Stomach (tissue), 9 donors: ENCODE measurements around the gene PLEKHA5. TPM values are rescaled to one million over a fixed set of nuclear protein-coding genes. Genes with fewer than 3 reads are reported as not detected.
"Not testable (repeated sequence)": the region's sequence is repeated elsewhere in the genome, so short reads cannot be mapped to it uniquely, and the experiment has no call there.

Source experiments
- DNase-seq, 2 donors: peaks; one replicate each; pipeline versions ENCODE4 v3.0.0 to v3.0.0-alpha.2; 2013 to 2019
- H3K27ac ChIP-seq, 5 donors: fragments of 200-600 bp in 4 of 5; sonication (generic) in 4 of 5; one replicate each; pipeline ENCODE4 v1.5.1; 2013 to 2019; ENCODE audit warnings: mild to moderate bottlenecking in 1 of 5, moderate library complexity in 1 of 5
- H3K27me3 ChIP-seq, 3 donors: fragments of 200-600 bp; sonication (generic); one replicate each; pipeline ENCODE4 v1.5.1; 2017 to 2019; ENCODE audit warnings: mixed run types in 1 of 3
- H3K36me3 ChIP-seq, 4 donors: fragments of 200-600 bp; sonication (generic); 1 replicate in 3 of 4; 2 replicates in 1 of 4; pipeline ENCODE4 v1.5.1; 2016 to 2019
- H3K4me1 ChIP-seq, 4 donors: fragments of 200-600 bp; sonication (generic); one replicate each; pipeline ENCODE4 v1.5.1; 2016 to 2019
- H3K4me3 ChIP-seq, 4 donors: fragments of 200-600 bp; sonication (generic) in 3 of 4; one replicate each; pipeline ENCODE4 v1.5.1; 2016 to 2019; ENCODE audit warnings: mild to moderate bottlenecking in 1 of 4
- H3K9me3 ChIP-seq, 4 donors: fragments of 200-600 bp; sonication (generic); one replicate each; pipeline ENCODE4 v1.5.1; 2016 to 2019
- CTCF ChIP-seq, 7 experiments: fragments of 450-650 bp in 4 of 7; fragments of 200-600 bp in 3 of 7; sonication (generic) in 3 of 7; IDR thresholded peaks; one replicate each; pipeline ENCODE4 v1.5.1; 2016 to 2019; ENCODE audit warnings: antibody characterized with exemption in 7 of 7, control low read depth in 2 of 7, mild to moderate bottlenecking in 1 of 7
- EP300 ChIP-seq: sonication (generic); formaldehyde crosslinking; IDR thresholded peaks from one replicate; pipeline ENCODE4 v1.6.1; 2017; ENCODE audit warnings: antibody characterized with exemption
- POLR2A ChIP-seq, 4 donors: fragments of 450-650 bp; IDR thresholded peaks; one replicate each; pipeline ENCODE4 v1.6.1; 2016; ENCODE audit warnings: antibody characterized with exemption in 4 of 4, control low read depth in 2 of 4, mild to moderate bottlenecking in 1 of 4, moderate library complexity in 1 of 4
- POLR2AphosphoS5 ChIP-seq, 3 donors: sonication (generic); formaldehyde crosslinking; IDR thresholded peaks; one replicate each; pipeline ENCODE4 v1.6.1; 2016; ENCODE audit warnings: antibody characterized with exemption in 3 of 3
- WGBS, 5 donors: extraction: QIAGEN DNeasy Blood & Tissue Kit in 3 of 5; methylation state at CpG; one replicate each; pipeline versions ENCODE4 v1.1.5 to v1.1.7; 2013 to 2018; 5-methylcytosine and 5-hydroxymethylcytosine counted together
- intact Hi-C: fragments of 100-400 bp; cut with DNase I; formaldehyde crosslinking; loops from one replicate; pipeline ENCODE4 v1.15.1; 2023; ENCODE audit warnings: low total_unique reads
- polyA plus RNA-seq, 3 donors: library from polyadenylated mRNA; stranded (reverse); fragments of 200-250 nt; gene quantifications; one replicate each; pipeline ENCODE4 v1.2.3, GENCODE V29; 2013
- total RNA-seq, 5 donors: library from RNA; depleted of rRNA; stranded (reverse); fragments of >200 nt; gene quantifications; one replicate each; pipeline versions ENCODE4 v1.1.0 to v1.2.3, GENCODE V29; 2014 to 2016
- donor health status: healthy with polysubstance abuse.
- donor health status: Bipolar disorder and iron deficiency.
- donor health status: healthy.

PLEKHA5 gene
- total and polyA plus RNA-seq, 8 donors: 13.8 to 156 (median 36.6) TPM

- no peak overlapping the region for H3K27ac ChIP-seq
- intact Hi-C loops: no loop called here
- no peaks in the 10 kb centered on the region for H3K9me3 ChIP-seq
- WGBS, 5 donors: 84 to 91% (median 90%) methylated on average over 9 of the region's 9 CpGs
- DNase-seq: peak in 1 of 2 donors; percentile 7
- no peak overlapping the region for H3K4me3 ChIP-seq
- peaks cover 0 to 6% (median 2%) of the 10 kb centered on the region in 4 donors for H3K4me1 ChIP-seq
- no peaks in the 10 kb centered on the region for H3K27me3 ChIP-seq
- TF ChIP-seq CTCF (IDR thresholded peaks at IDR 0.05) (no peak), POLR2AphosphoS5 (IDR thresholded peaks at IDR 0.05) (no peak), POLR2A (IDR thresholded peaks at IDR 0.05) (no peak), EP300 (no peak)
- H3K36me3 ChIP-seq: peaks cover 12 to 21% (median 18%) of the 10 kb centered on the region in 4 donors
Observed at GRCh38 chr12:19382563-19382962, 253.0 kb downstream of the PLEKHA5 start.

- intact Hi-C loops: no loop called here
- peaks cover 0 to 13% (median 1%) of the 10 kb centered on the region in 4 donors for H3K4me1 ChIP-seq
- H3K9me3 ChIP-seq: no peaks in the 10 kb centered on the region
- no peak overlapping the region for H3K4me3 ChIP-seq
- H3K27me3 ChIP-seq: no peaks in the 10 kb centered on the region
- whole genome bisulfite sequencing, 5 donors: 66 to 79% (median 70%) methylated on average over 2 of the region's 2 CpGs
- peak in 1 of 2 donors; percentile 87 for DNase-seq
- TF ChIP-seq CTCF (IDR thresholded peaks at IDR 0.05) (no peak), POLR2AphosphoS5 (IDR thresholded peaks at IDR 0.05) (peak in 1 of 3 donors; percentile 7), EP300 (no peak), POLR2A (IDR thresholded peaks at IDR 0.05) (no peak)
- no peaks in the 10 kb centered on the region for H3K36me3 ChIP-seq
- peak overlapping the region in 1 of 5 donors; percentile 60 for H3K27ac ChIP-seq
Observed at GRCh38 chr12:19387161-19387560, 257.6 kb downstream of the PLEKHA5 start.

- peak in 1 of 2 donors; percentile 32 for DNase-seq
- Histone ChIP-seq H3K9me3 (no peaks in the 10 kb centered on the region), H3K4me1 (peaks cover 0 to 13% (median 0%) of the 10 kb centered on the region in 4 donors), H3K27ac (peak overlapping the region in 1 of 5 donors; percentile 60), H3K27me3 (no peaks in the 10 kb centered on the region), H3K4me3 (no peak overlapping the region), H3K36me3 (no peaks in the 10 kb centered on the region)
- TF ChIP-seq POLR2A (IDR thresholded peaks at IDR 0.05) (no peak), POLR2AphosphoS5 (IDR thresholded peaks at IDR 0.05) (peak in 1 of 3 donors; percentile 4), EP300 (no peak)
- intact Hi-C loops: no loop called here
- 45 to 79% (median 68%) methylated on average over 2 of the region's 2 CpGs for WGBS, 5 donors
Observed at GRCh38 chr12:19388131-19388549, 258.6 kb downstream of the PLEKHA5 start.

GRCh38 chr12:19390051-19390598, 260.6 kb downstream of the PLEKHA5 start:
- Histone ChIP-seq H3K27me3 (no peaks in the 10 kb centered on the region), H3K36me3 (no peaks in the 10 kb centered on the region), H3K4me1 (peaks cover 0 to 13% (median 0%) of the 10 kb centered on the region in 4 donors), H3K27ac (no peak overlapping the region), H3K4me3 (no peak overlapping the region), H3K9me3 (no peaks in the 10 kb centered on the region)
- WGBS, 5 donors: 58 to 79% (median 68%) methylated on average over 3 of the region's 3 CpGs
- peak in 1 of 2 donors; percentile 83 for DNase-seq
- TF ChIP-seq POLR2AphosphoS5 (IDR thresholded peaks at IDR 0.05): no peak
- no peak for TF ChIP-seq EP300
- no peak for TF ChIP-seq CTCF (IDR thresholded peaks at IDR 0.05)
- TF ChIP-seq POLR2A (IDR thresholded peaks at IDR 0.05): no peak
- intact Hi-C loops: no loop called here

- 80 to 90% (median 85%) methylated on average over 8 of the region's 8 CpGs for WGBS, 5 donors
- H3K4me1 ChIP-seq, H3K27ac ChIP-seq, H3K4me3 ChIP-seq, DNase-seq, H3K27me3 ChIP-seq, H3K9me3 ChIP-seq, H3K36me3 ChIP-seq, intact Hi-C loops: not testable (repeated sequence)
Observed at GRCh38 chr12:19392644-19393043, 263.1 kb downstream of the PLEKHA5 start.
